Head of caudate nucleus (tissue), 42 donors: ENCODE measurements around the gene WSB2.
A peak's percentile ranks its signal among the peaks of the same experiment; 100 is the strongest.

Experiments used
- DNase-seq, 42 donors: peaks; one replicate each; pipeline versions ENCODE4 v3.0.0 to v3.0.0-alpha.2; 2020 to 2021; ENCODE audit warnings: mixed read lengths in 7 of 42
- intact Hi-C: fragments of 100-400 bp; cut with DNase I; formaldehyde crosslinking; loops from one replicate; pipeline ENCODE4 v1.15.0; 2022

The WSB2 gene

GRCh38 chr12:118064608-118065007 is 3.6 kb upstream of the WSB2 start:
- intact Hi-C loops = loop anchor here (5.0 kb wide), 1 partner anchor 313 kb away; the partner anchor contains the start of gene SUDS3
- DNase-seq = no peak

- intact Hi-C loops = loop anchor here (5.0 kb wide), 1 partner anchor 314 kb away; the partner anchor contains the start of gene SUDS3
- DNase-seq = no peak
Measured at GRCh38 chr12:118063576-118064391, 2.8 kb upstream of the WSB2 start.

- intact Hi-C loops = loop anchor here (5.0 kb wide), 1 partner anchor 315 kb away; the partner anchor contains the start of gene SUDS3
- peak in 37 of 42 donors; percentile 7 to 66 (median 35) for DNase-seq
Measured at GRCh38 chr12:118061873-118062843, 1.2 kb upstream of the WSB2 start.

- intact Hi-C loops = loop anchor here (5.0 kb wide), 1 partner anchor 317 kb away; the partner anchor contains the start of gene SUDS3
- peak; percentile 16 to 80 (median 48) for DNase-seq
Measured at GRCh38 chr12:118060301-118061010, 523 bp downstream of the WSB2 start.

GRCh38 chr12:118059341-118060191 is 1.4 kb downstream of the WSB2 start:
- intact Hi-C loops = loop anchor here (5.0 kb wide), 1 partner anchor 318 kb away; the partner anchor contains the start of gene SUDS3

GRCh38 chr12:118058881-118059280 is 2.1 kb downstream of the WSB2 start:
- intact Hi-C loops = no loop called here
- no peak for DNase-seq

More at GRCh38 chr12:118059341-118060191, 1.4 kb downstream of the WSB2 start:
- peak in 1 of 42 donors; percentile 3 for DNase-seq

- intact Hi-C loops = no loop called here
- no peak for DNase-seq
Measured at GRCh38 chr12:118058227-118058626, 2.8 kb downstream of the WSB2 start.

- no peak for DNase-seq
- intact Hi-C loops = no loop called here
Measured at GRCh38 chr12:118055865-118056773, 4.9 kb downstream of the WSB2 start.

- intact Hi-C loops = no loop called here
- peak in 14 of 42 donors; percentile 12 to 72 (median 44) for DNase-seq
Measured at GRCh38 chr12:118055144-118055557, 5.8 kb downstream of the WSB2 start.

- intact Hi-C loops = no loop called here
- no peak for DNase-seq
Measured at GRCh38 chr12:118053071-118053985, 7.7 kb downstream of the WSB2 start.

GRCh38 chr12:118052324-118053070 is 8.5 kb downstream of the WSB2 start:
- DNase-seq = peak in 40 of 42 donors; percentile 10 to 85 (median 38)
- intact Hi-C loops = no loop called here

GRCh38 chr12:118050972-118051910 is 9.7 kb downstream of the WSB2 start:
- intact Hi-C loops = no loop called here
- DNase-seq = no peak

- intact Hi-C loops = no loop called here
- no peak for DNase-seq
Measured at GRCh38 chr12:118046430-118046829, 14.5 kb downstream of the WSB2 start.

GRCh38 chr12:118044577-118044976 is 16.4 kb downstream of the WSB2 start:
- intact Hi-C loops = no loop called here
- DNase-seq = no peak
